ENCODE data around the gene DSP. TPM values are rescaled to one million over a fixed set of nuclear protein-coding genes. Genes with fewer than 3 reads are reported as not detected.

DSP gene
- total RNA-seq, 4 donors from 2014 or later, result 3.5 to 6.0 (median 4.7) TPM

DNA sequence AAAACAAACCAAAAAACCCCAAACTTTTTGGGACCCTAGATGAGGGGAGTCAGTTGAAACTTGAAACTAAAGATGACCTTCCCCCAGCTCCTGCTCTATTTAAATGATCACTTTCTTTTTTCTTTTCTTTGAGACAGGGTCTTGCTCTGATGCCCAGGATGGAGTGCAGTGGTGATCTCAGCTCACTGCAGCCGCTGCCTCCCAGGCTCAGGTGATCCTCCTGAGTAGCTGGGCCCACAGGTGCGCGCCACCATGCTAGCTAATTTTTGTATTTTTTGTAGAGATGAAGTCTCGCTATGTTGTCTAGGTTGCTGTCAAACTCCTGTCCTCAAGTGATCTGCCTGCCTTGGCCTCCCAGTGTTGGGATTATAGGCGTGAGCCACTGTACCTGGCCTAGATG lies 7.3 kb upstream of the DSP start:
- 94 to 96% methylated on average over 5 of the region's 5 CpGs for WGBS, 2 donors
- DNase-seq (ENCODE audit: low spot score in 2 of 2), result no peak

DNA sequence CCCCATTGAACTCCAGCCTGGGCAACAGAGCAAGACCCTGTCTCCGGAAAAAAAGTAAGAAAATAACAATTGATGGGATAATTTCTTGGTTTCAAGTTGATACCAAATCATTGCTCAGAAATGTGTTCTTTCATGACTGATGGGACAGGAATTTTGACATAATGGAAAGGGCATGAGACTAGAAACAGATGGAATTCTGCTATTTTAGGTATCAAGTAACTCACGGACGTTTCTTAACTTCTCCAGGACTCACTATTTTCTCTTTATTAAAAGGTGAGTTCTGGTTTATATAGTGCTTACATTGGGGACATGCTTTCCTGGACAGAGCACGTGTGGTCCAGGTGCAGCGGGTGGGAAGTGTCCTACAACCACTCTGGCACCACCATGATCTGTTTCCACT lies 6.0 kb upstream of the DSP start:
- no peaks in the 10 kb centered on the region for H3K36me3 ChIP-seq
- DNase-seq (ENCODE audit: low spot score in 2 of 2), result no peak
- H3K9me3 ChIP-seq, result no peaks in the 10 kb centered on the region
- H3K27ac ChIP-seq, result no peak overlapping the region
- peaks cover 0 to 79% of the 10 kb centered on the region in 2 donors for H3K27me3 ChIP-seq
- H3K4me1 ChIP-seq, result peaks cover 0 to under 1% (median 0%) of the 10 kb centered on the region in 4 donors
- 84 to 87% methylated on average over 5 of the region's 5 CpGs for WGBS, 2 donors
- TF ChIP-seq POLR2A (IDR thresholded peaks at IDR 0.05) (no peak), EP300 (IDR thresholded peaks at IDR 0.05) (no peak)
- TF ChIP-seq, protein P1, sequence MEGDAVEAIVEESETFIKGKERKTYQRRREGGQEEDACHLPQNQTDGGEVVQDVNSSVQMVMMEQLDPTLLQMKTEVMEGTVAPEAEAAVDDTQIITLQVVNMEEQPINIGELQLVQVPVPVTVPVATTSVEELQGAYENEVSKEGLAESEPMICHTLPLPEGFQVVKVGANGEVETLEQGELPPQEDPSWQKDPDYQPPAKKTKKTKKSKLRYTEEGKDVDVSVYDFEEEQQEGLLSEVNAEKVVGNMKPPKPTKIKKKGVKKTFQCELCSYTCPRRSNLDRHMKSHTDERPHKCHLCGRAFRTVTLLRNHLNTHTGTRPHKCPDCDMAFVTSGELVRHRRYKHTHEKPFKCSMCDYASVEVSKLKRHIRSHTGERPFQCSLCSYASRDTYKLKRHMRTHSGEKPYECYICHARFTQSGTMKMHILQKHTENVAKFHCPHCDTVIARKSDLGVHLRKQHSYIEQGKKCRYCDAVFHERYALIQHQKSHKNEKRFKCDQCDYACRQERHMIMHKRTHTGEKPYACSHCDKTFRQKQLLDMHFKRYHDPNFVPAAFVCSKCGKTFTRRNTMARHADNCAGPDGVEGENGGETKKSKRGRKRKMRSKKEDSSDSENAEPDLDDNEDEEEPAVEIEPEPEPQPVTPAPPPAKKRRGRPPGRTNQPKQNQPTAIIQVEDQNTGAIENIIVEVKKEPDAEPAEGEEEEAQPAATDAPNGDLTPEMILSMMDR (IDR thresholded peaks at IDR 0.05), result no peak
- no peak overlapping the region for H3K4me3 ChIP-seq

More for the DNA sequence above, 7.3 kb upstream of the DSP start:
- Histone ChIP-seq H3K9me3 (no peaks in the 10 kb centered on the region), H3K4me1 (no peaks in the 10 kb centered on the region), H3K27me3 (peaks cover 0 to 71% of the 10 kb centered on the region in 2 donors), H3K4me3 (no peak overlapping the region), H3K36me3 (no peaks in the 10 kb centered on the region), H3K27ac (no peak overlapping the region)
- TF ChIP-seq POLR2A (IDR thresholded peaks at IDR 0.05), result no peak
- no peak for TF ChIP-seq EP300 (IDR thresholded peaks at IDR 0.05)
- TF ChIP-seq, protein P1 (IDR thresholded peaks at IDR 0.05), result no peak

DNA sequence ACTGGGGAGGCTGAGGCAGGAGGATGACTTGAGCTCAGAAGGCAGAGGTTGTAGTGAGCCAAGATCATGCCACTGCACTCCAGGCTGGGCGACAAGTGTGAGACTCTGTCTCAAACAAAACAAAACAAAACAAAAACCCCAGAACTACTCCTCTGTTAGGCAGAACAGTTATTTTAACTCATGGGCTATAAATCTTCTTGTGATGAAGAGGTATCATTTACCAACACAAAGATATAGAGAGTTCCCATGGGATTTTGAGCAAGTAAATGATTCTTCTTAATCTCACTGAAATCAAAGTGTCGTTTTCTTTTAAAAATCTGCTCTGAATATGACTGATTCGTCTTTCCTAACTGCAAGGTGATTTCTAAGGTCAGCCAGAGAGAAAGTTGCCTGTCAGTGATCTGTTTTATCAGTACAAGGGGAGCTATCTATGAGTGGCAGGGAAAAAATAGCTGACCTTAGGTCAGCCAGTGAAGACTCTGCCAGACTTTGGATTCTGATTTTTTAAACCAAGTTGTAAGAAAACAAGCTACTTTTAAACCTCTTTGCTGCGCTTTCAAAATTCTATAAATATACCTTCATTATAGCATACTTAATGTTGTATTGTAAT lies 3.8 kb upstream of the DSP start:
- Histone ChIP-seq H3K4me3 (no peak overlapping the region), H3K4me1 (peaks cover 0 to 23% (median 12%) of the 10 kb centered on the region in 4 donors), H3K36me3 (no peaks in the 10 kb centered on the region), H3K9me3 (no peaks in the 10 kb centered on the region), H3K27ac (no peak overlapping the region), H3K27me3 (peaks cover 0 to 95% of the 10 kb centered on the region in 2 donors)
- DNase-seq (ENCODE audit: low spot score in 2 of 2), result no peak
- TF ChIP-seq, protein P1 (IDR thresholded peaks at IDR 0.05), result no peak
- TF ChIP-seq EP300 (IDR thresholded peaks at IDR 0.05) (no peak), POLR2A (IDR thresholded peaks at IDR 0.05) (no peak)
- WGBS, 2 donors, result 67 to 68% methylated on average over 4 of the region's 4 CpGs

DNA sequence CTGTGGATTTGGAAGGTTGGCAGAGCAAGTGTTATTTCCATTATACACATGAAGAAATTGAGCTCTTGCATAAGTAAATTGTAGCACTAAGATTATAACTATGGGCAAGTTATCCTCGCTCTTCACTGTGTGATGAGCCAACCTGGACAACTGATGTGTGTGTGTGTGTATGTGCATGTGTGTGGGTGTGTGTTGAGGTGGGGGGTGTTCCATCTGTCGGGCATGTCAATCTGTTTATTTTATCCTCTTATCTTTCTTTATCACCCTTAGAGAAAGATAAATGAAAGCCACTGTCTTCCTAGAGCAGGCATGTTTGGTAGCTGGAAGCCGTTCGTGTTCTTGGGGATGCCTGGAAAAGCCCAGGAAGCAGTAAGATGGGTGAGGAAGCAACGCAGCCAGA lies 3.0 kb upstream of the DSP start:
- no peak overlapping the region for H3K27ac ChIP-seq
- H3K9me3 ChIP-seq, result no peaks in the 10 kb centered on the region
- TF ChIP-seq POLR2A (IDR thresholded peaks at IDR 0.05) (no peak), EP300 (IDR thresholded peaks at IDR 0.05) (no peak)
- TF ChIP-seq, protein P1 (IDR thresholded peaks at IDR 0.05), result no peak
- peaks cover 0 to 31% (median 12%) of the 10 kb centered on the region in 4 donors for H3K4me1 ChIP-seq
- H3K27me3 ChIP-seq, result peaks cover 0 to 95% of the 10 kb centered on the region in 2 donors
- no peak overlapping the region for H3K4me3 ChIP-seq
- DNase-seq (ENCODE audit: low spot score in 2 of 2), result no peak
- no peaks in the 10 kb centered on the region for H3K36me3 ChIP-seq
- 59 to 69% methylated on average over 5 of the region's 5 CpGs for WGBS, 2 donors

DNA sequence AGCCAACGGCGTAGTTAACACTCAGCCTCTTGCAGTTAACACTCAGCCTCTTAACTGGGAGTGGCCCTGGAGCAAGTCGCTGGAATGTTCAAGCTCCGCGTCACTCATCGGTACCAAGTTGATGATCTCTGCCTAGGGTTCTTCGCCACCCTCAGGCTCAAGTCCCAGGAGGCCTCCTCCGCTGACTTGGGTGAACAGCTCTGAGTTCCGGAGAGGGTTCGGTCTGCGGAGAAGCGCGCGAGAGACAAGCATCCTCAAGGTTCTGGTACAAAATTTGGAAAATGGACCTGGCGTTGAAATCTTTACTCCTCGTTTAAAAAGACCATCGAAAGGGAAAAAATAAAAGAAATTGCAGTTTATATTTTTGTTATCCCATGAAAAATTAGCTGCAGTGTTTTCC lies 876 bp upstream of the DSP start:
- Histone ChIP-seq H3K9me3 (no peaks in the 10 kb centered on the region), H3K27me3 (peaks cover 0 to 93% of the 10 kb centered on the region in 2 donors), H3K27ac (no peak overlapping the region), H3K36me3 (no peaks in the 10 kb centered on the region), H3K4me1 (peaks cover 0 to 37% (median 12%) of the 10 kb centered on the region in 4 donors), H3K4me3 (no peak overlapping the region)
- no peak for DNase-seq (ENCODE audit: low spot score in 2 of 2)
- TF ChIP-seq, protein P1 (IDR thresholded peaks at IDR 0.05), result no peak
- no peak for TF ChIP-seq EP300 (IDR thresholded peaks at IDR 0.05)
- WGBS, 2 donors, result 23 to 24% methylated on average over 17 of the region's 17 CpGs

Measured in tibial nerve (tissue), 4 donors.